K562 (cell line): Measurements from ENCODE around the gene XCL1. TPM values are rescaled to one million over a fixed set of nuclear protein-coding genes. Genes with fewer than 3 reads are reported as not detected.

Experiments used
- ATAC-seq: fragments of 200-7000 bp; cut with Tn5 transposase; 3 replicates; pipeline ENCODE4 v1.9.1; 2020; ENCODE audit warnings: moderate library complexity
- BruUV-seq: library from RNA; stranded (reverse); fragments of 400-500 nt; replicated peaks from 2 replicates; lab custom pipeline; 2021; lab: Mats Ljungman, UMichigan
- CTCF ChIA-PET: fragments of 300-600 bp; formaldehyde crosslinking; extraction: SDS; loops from one replicate; lab custom pipeline; 2021; ENCODE audit warnings: low intra/inter-chr PET ratio; lab: Yijun Ruan, JAX
- POLR2A ChIA-PET: fragments of 300-600, 350-650 bp; sonication (Branson Sonifier 250); formaldehyde crosslinking; extraction: SDS; loops from one replicate; lab custom pipeline; 2021; ENCODE audit warnings: antibody characterized with exemption, inconsistent platforms; lab: Yijun Ruan, JAX
- DNase-seq, 4 experiments: peaks; one replicate each; pipeline versions ENCODE4 v3.0.0 to v3.0.0-alpha.2; 2011 to 2018; ENCODE audit warnings: low spot score in 3 of 4, mixed read lengths in 3 of 4; ENCODE audit errors: extremely low read depth in 1 of 4
- FAIRE-seq: peaks from 2 replicates; lab custom pipeline; 2011; peaks lifted over from hg19 to GRCh38; lab: Jason Lieb, UNC
- H2AFZ ChIP-seq: 2 replicates; pipeline ENCODE4 v1.6.0; 2011; ENCODE audit warnings: low read depth, low read length, control low read depth, inconsistent platforms
- H3K27ac ChIP-seq: fragments of 200-600 bp; 3 replicates; pipeline ENCODE4 v1.8.0; 2011; ENCODE audit warnings: low read depth, mild to moderate bottlenecking, control low read depth, inconsistent platforms, low read length, moderate library complexity, mixed read lengths; ENCODE audit errors: extremely low read depth
- H3K27me3 ChIP-seq, 2 experiments: fragments of 300-600 bp in 1 of 2; 2 replicates in 1 of 2; 3 replicates in 1 of 2; pipeline versions ENCODE4 v1.6.0 to v1.8.0; 2011; ENCODE audit warnings: inconsistent platforms in 2 of 2, low read length in 2 of 2, mild to moderate bottlenecking in 1 of 2, mixed read lengths in 1 of 2, moderate library complexity in 1 of 2; ENCODE audit not compliant: control insufficient read depth in 2 of 2, insufficient read depth in 2 of 2
- H3K36me3 ChIP-seq: fragments of 300-600 bp; 3 replicates; pipeline ENCODE4 v1.8.0; 2011; ENCODE audit warnings: mild to moderate bottlenecking, low read length, inconsistent platforms; ENCODE audit not compliant: control insufficient read depth, insufficient read depth
- H3K4me1 ChIP-seq, 2 experiments: fragments of 200-600 bp in 1 of 2; replicated peaks in 1 of 2; 2 replicates in 1 of 2; 3 replicates in 1 of 2; pipeline versions ENCODE4 v1.5.1 to v1.8.0; 2011; ENCODE audit warnings: inconsistent platforms in 2 of 2, low read length in 2 of 2, mild to moderate bottlenecking in 1 of 2, mixed read lengths in 1 of 2, moderate library complexity in 1 of 2; ENCODE audit not compliant: control insufficient read depth in 2 of 2, insufficient read depth in 2 of 2
- H3K4me2 ChIP-seq: 2 replicates; pipeline ENCODE4 v1.6.1; 2011; ENCODE audit warnings: low read length, control low read depth, inconsistent platforms, mixed read lengths; ENCODE audit not compliant: insufficient read depth
- H3K4me3 ChIP-seq: fragments of 200-600 bp; sonication (generic), shearing (Covaris generic); 2 replicates; pipeline ENCODE4 v1.5.1; 2016; ENCODE audit warnings: control low read depth, inconsistent platforms
- H3K79me2 ChIP-seq: fragments of 200-600 bp; 3 replicates; pipeline ENCODE4 v1.8.0; 2011; ENCODE audit warnings: low read length, inconsistent platforms; ENCODE audit not compliant: control insufficient read depth, insufficient read depth
- H3K9ac ChIP-seq, 2 experiments: 2 replicates each; pipeline versions ENCODE4 v1.6.0 to v1.6.1; 2011; ENCODE audit warnings: low read depth in 2 of 2, low read length in 2 of 2, control low read depth in 1 of 2, inconsistent platforms in 1 of 2, mild to moderate bottlenecking in 1 of 2, mixed read lengths in 1 of 2; ENCODE audit not compliant: insufficient read depth in 1 of 2
- H3K9me1 ChIP-seq: one replicate; pipeline ENCODE4 v1.6.0; 2011; ENCODE audit warnings: inconsistent platforms, mild to moderate bottlenecking, low read length, moderate library complexity; ENCODE audit not compliant: control insufficient read depth, insufficient read depth
- H3K9me3 ChIP-seq: replicated peaks from 2 replicates; pipeline ENCODE4 v1.5.1; 2011; ENCODE audit warnings: low read depth, low read length, inconsistent platforms; ENCODE audit not compliant: control insufficient read depth, insufficient read depth
- H4K20me1 ChIP-seq: replicated peaks from 2 replicates; pipeline ENCODE4 v1.6.1; 2011; ENCODE audit warnings: low read length, inconsistent platforms, mixed read lengths; ENCODE audit not compliant: control insufficient read depth, insufficient read depth
- ARHGAP35 ChIP-seq: fragments of 450-650 bp; IDR thresholded peaks from 2 replicates; pipeline ENCODE4 v1.6.1; 2018; ENCODE audit not compliant: partially characterized antibody
- EZH2 ChIP-seq: IDR thresholded peaks from 2 replicates; pipeline ENCODE4 v1.6.1; 2012; ENCODE audit warnings: low read depth, mild to moderate bottlenecking, inconsistent platforms, low read length, borderline replicate concordance
- HNRNPUL1 ChIP-seq: fragments of 200-400 bp; formaldehyde crosslinking; IDR thresholded peaks from 2 replicates; pipeline ENCODE4 v1.6.1; 2017; ENCODE audit warnings: low read length
- PRMT5 ChIP-seq: sonication (generic); formaldehyde crosslinking; IDR thresholded peaks from 2 replicates; pipeline ENCODE4 v1.5.0; 2020; ENCODE audit warnings: missing genetic modification reagents
- RBM39 ChIP-seq: fragments of 200-400 bp; formaldehyde crosslinking; optimal IDR thresholded peaks from 2 replicates; pipeline ENCODE3; 2018; ENCODE audit warnings: low read depth, low read length
- TEAD1 ChIP-seq, 2 experiments: fragments of 450-650 bp in 1 of 2; sonication (generic) in 1 of 2; formaldehyde crosslinking; IDR thresholded peaks; 2 replicates each; pipeline versions ENCODE4 v1.4.0 to v1.8.0; 2020 to 2022; ENCODE audit warnings: mild to moderate bottlenecking in 2 of 2, missing genetic modification reagents in 1 of 2
- ZKSCAN1 ChIP-seq: fragments of 150-350 bp; IDR thresholded peaks from 2 replicates; pipeline ENCODE4 v1.6.1; 2016; ENCODE audit warnings: low read depth, low read length
- ZNF41 ChIP-seq: fragments of 250-450 bp; sonication (Bioruptor Pico); conservative IDR thresholded peaks from 2 replicates; pipeline ENCODE4 v1.4.0; 2020; ENCODE audit warnings: mild to moderate bottlenecking
- WGBS: fragments of 100-300 bp; shearing (Covaris generic); methylation state at CpG from one replicate; pipeline ENCODE4 v1.1.6; 2016; ENCODE audit warnings: low coverage, mixed read lengths; ENCODE audit not compliant: insufficient coverage; ENCODE audit errors: missing lambda C conversion rate; 5-methylcytosine and 5-hydroxymethylcytosine counted together
- in situ Hi-C: fragments of 300-500 bp; cut with MboI; formaldehyde crosslinking; loops from 4 replicates; pipeline ENCODE4 v1.15.0; 2018; ENCODE audit warnings: inconsistent platforms, mixed read lengths
- intact Hi-C: fragments of 100-400 bp; cut with micrococcal nuclease; formaldehyde crosslinking; loops from 2 replicates; pipeline ENCODE4 v1.14.2; 2022
- polyA plus RNA-seq, 8 experiments: library from polyadenylated mRNA; depleted of rRNA in 4 of 8; stranded (reverse) in 5 of 8; unstranded in 3 of 8; fragments of >200 nt; fragmentation: Nextera tagmentation in 2 of 8; fragmentation: Illumina TruSeq in 1 of 8; extraction: Ambion mirVana in 2 of 8; extraction: Trizol in 1 of 8; gene quantifications; 2 replicates each; pipeline versions ENCODE4 v1.2.1 to v1.2.3, GENCODE V29; 2011 to 2014; ENCODE audit warnings: inconsistent platforms in 1 of 8, missing spikeins in 1 of 8
- total RNA-seq, 7 experiments: library from RNA; depleted of rRNA in 6 of 7; stranded (reverse); fragments of >200 nt in 6 of 7; fragmentation: Illumina TruSeq in 2 of 7; extraction: Trizol in 2 of 7; gene quantifications; 2 replicates each; pipeline versions ENCODE4 v1.2.1 to v1.2.3, GENCODE V29; 2011 to 2021; ENCODE audit warnings: low replicate concordance in 1 of 7
- TF ChIP-seq, protein P1 (sequence below): fragments of 200-800 bp; sonication (Bioruptor generic); IDR thresholded peaks from 2 replicates; pipeline ENCODE4 v1.6.1; 2017; ENCODE audit warnings: missing genetic modification characterization, missing compliant biosample characterization
- TF ChIP-seq, protein P2 (sequence below): fragments of 450-650 bp; IDR thresholded peaks from 2 replicates; pipeline ENCODE4 v1.6.1; 2017; ENCODE audit warnings: antibody characterized with exemption

XCL1 gene
- total and polyA plus RNA-seq, 9 of the 15 experiments (the other 6 are each of a cell fraction or from before 2014, with no cell fraction given): 0.06 to 0.09 (median 0.06) TPM; not detected in 6

DNA sequence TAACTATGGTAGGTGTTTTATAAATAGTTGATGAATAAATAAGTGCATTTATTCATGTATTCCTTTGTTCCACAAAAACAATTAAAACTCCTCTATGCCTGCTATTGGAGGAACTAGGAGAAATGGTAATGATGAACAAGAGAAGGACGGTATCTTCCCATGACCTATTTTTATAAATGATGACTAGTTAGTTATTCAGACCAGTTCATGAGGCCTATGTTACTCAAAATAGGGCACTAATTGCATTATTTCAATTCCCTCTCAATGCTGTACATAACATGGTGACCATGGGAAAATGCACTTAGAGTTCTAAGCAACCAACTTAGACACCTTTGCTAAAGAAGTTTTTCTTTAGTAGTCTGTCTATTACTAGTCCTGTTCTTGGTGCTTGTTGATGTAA is 53.1 kb downstream of the XCL1 start:
- intact Hi-C loops: no loop called here

More for the DNA sequence above, 53.1 kb downstream of the XCL1 start:
- Histone ChIP-seq H3K9me1 (no peaks in the 10 kb centered on the region), H3K9ac (no peak overlapping the region), H3K27ac (no peak overlapping the region), H3K27me3 (peaks cover 0 to 7% of the 10 kb centered on the region in 2 experiments; a peak in 1 of 5 replicates), H3K9me3 (no peaks in the 10 kb centered on the region), H3K4me3 (no peak overlapping the region), H3K79me2 (no peaks in the 10 kb centered on the region), H2AFZ (no peak overlapping the region), H3K36me3 (no peaks in the 10 kb centered on the region), H4K20me1 (no peaks in the 10 kb centered on the region), H3K4me1 (no peaks in the 10 kb centered on the region), H3K4me2 (no peak overlapping the region)
- no peak for ATAC-seq
- no peak for FAIRE-seq
- BruUV-seq: no TSS peak
- 0% methylated on average over 1 of the region's 1 CpG for WGBS
- in situ Hi-C loops: no loop called here
- POLR2A ChIA-PET: no interaction called here
- TF ChIP-seq ARHGAP35 (no peak), ZKSCAN1 (no peak), RBM39 (no peak), ZNF41 (CRISPR knock-in tag) (no peak), HNRNPUL1 (no peak), PRMT5 (CRISPR knock-in tag) (no peak), EZH2 (no peak), TEAD1 (CRISPR knock-in tag; IDR thresholded peaks at IDR 0.05) (no peak)
- TF ChIP-seq, protein P1, sequence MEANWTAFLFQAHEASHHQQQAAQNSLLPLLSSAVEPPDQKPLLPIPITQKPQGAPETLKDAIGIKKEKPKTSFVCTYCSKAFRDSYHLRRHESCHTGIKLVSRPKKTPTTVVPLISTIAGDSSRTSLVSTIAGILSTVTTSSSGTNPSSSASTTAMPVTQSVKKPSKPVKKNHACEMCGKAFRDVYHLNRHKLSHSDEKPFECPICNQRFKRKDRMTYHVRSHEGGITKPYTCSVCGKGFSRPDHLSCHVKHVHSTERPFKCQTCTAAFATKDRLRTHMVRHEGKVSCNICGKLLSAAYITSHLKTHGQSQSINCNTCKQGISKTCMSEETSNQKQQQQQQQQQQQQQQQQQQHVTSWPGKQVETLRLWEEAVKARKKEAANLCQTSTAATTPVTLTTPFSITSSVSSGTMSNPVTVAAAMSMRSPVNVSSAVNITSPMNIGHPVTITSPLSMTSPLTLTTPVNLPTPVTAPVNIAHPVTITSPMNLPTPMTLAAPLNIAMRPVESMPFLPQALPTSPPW: no peak
- TF ChIP-seq, protein P2, sequence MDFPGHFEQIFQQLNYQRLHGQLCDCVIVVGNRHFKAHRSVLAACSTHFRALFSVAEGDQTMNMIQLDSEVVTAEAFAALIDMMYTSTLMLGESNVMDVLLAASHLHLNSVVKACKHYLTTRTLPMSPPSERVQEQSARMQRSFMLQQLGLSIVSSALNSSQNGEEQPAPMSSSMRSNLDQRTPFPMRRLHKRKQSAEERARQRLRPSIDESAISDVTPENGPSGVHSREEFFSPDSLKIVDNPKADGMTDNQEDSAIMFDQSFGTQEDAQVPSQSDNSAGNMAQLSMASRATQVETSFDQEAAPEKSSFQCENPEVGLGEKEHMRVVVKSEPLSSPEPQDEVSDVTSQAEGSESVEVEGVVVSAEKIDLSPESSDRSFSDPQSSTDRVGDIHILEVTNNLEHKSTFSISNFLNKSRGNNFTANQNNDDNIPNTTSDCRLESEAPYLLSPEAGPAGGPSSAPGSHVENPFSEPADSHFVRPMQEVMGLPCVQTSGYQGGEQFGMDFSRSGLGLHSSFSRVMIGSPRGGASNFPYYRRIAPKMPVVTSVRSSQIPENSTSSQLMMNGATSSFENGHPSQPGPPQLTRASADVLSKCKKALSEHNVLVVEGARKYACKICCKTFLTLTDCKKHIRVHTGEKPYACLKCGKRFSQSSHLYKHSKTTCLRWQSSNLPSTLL: no peak
- CTCF ChIA-PET: no interaction called here
- DNase-seq: no peak

Other genes starting within 250 kb of the XCL1 start
- gene XCL2, start 32.6 kb upstream of the XCL1 start, total RNA-seq (2014; rRNA removed): not detected in 2 replicates
- not detected in 2 replicates for gene XCL2, start 32.6 kb upstream of the XCL1 start, total RNA-seq (2014; rRNA removed; fragmentation: Illumina TruSeq; extraction: Trizol)
- not detected in 2 replicates for gene XCL2, start 32.6 kb upstream of the XCL1 start, total RNA-seq (2015; rRNA removed; fragmentation: Illumina TruSeq; extraction: Trizol)
- gene XCL2, start 32.6 kb upstream of the XCL1 start, total RNA-seq (2021): not detected in 2 replicates
- gene XCL2, start 32.6 kb upstream of the XCL1 start, polyA plus RNA-seq (2011; rRNA removed): not detected in 2 replicates
- not detected in 2 replicates for gene XCL2, start 32.6 kb upstream of the XCL1 start, polyA plus RNA-seq (2014; fragmentation: Illumina TruSeq; extraction: Trizol)
- gene XCL2, start 32.6 kb upstream of the XCL1 start, polyA plus RNA-seq (2014; fragmentation: Nextera tagmentation; extraction: Ambion mirVana): not detected
- not detected in 2 replicates for gene XCL2, start 32.6 kb upstream of the XCL1 start, polyA plus RNA-seq (2014; rRNA removed)
- gene DPT, start 152.6 kb downstream of the XCL1 start, total RNA-seq (2014; rRNA removed): not detected in 2 replicates
- gene DPT, start 152.6 kb downstream of the XCL1 start, total RNA-seq (2014; rRNA removed; fragmentation: Illumina TruSeq; extraction: Trizol): not detected in 2 replicates
- not detected in 2 replicates for gene DPT, start 152.6 kb downstream of the XCL1 start, total RNA-seq (2015; rRNA removed; fragmentation: Illumina TruSeq; extraction: Trizol)
- not detected in 2 replicates for gene DPT, start 152.6 kb downstream of the XCL1 start, total RNA-seq (2021)
- gene DPT, start 152.6 kb downstream of the XCL1 start, polyA plus RNA-seq (2011; rRNA removed): not detected in 2 replicates
- gene DPT, start 152.6 kb downstream of the XCL1 start, polyA plus RNA-seq (2014; fragmentation: Illumina TruSeq; extraction: Trizol): not detected in 2 replicates
- not detected for gene DPT, start 152.6 kb downstream of the XCL1 start, polyA plus RNA-seq (2014; fragmentation: Nextera tagmentation; extraction: Ambion mirVana)
- gene DPT, start 152.6 kb downstream of the XCL1 start, polyA plus RNA-seq (2014; rRNA removed): not detected in 2 replicates